ENCODE data around the gene DDX24. TPM values are rescaled to one million over a fixed set of nuclear protein-coding genes. Genes with fewer than 3 reads are reported as not detected.

The DDX24 gene
- total and polyA plus RNA-seq, 2 of the 8 experiments (the other 6 are each of a cell fraction or from before 2014, with no cell fraction given): 89.0 to 201 TPM

DNA sequence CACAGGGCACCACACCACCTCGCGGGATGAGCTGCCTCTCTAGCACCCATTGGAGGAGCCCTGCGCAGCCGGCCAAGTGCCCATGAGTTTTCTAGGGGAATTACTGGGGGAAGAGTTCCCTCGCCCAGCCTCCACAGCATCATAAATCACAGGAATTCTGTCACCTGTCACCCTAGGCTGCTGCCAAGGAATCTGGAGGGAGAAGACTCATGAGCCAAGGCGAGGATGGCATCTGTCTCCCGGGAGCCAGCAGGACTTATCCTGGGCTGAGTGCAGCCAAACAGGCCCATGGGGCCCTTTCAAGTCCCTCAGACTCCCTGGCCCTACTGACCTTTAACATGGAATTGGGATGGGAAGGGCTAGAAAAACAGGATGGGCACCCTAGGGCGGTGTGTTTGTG, 62.7 kb downstream of the DDX24 start:
- Histone ChIP-seq H3K18ac (ENCODE audit: extremely low read depth, low read length) (no peak overlapping the region), H4K91ac (replicated peaks; ENCODE audit: insufficient read length, low read length) (no peak overlapping the region), H2AFZ (ENCODE audit: low read length) (no peak overlapping the region), H2BK20ac (ENCODE audit: low read length) (no peak overlapping the region), H3K4me3 (ENCODE audit: extremely low read depth in 1 of 4, insufficient read depth in 2 of 4, low read depth in 3 of 4, low read length in 4 of 4) (no peak overlapping the region), H2BK5ac (ENCODE audit: low read depth, low read length) (no peak overlapping the region), H2AK5ac (ENCODE audit: low read depth, low read length) (no peak overlapping the region), H3K27me3 (replicated peaks in 1 of 4; ENCODE audit: control insufficient read depth in 3 of 4, extremely low read depth in 1 of 4, insufficient read depth in 3 of 4, low read length in 3 of 4) (no peaks in the 10 kb centered on the region), H3K56ac (replicated peaks; ENCODE audit: insufficient read length, low read depth, low read length) (no peak overlapping the region), H3K36me3 (ENCODE audit: control insufficient read depth in 2 of 4, insufficient read depth in 4 of 4, low read length in 3 of 4) (no peaks in the 10 kb centered on the region; a peak in 1 of 8 replicates), H3K4me2 (ENCODE audit: insufficient read depth in 1 of 2, low read depth in 2 of 2, low read length in 2 of 2) (no peak overlapping the region), H3K27ac (ENCODE audit: low read depth, low read length) (no peak overlapping the region), H2BK15ac (ENCODE audit: low read length) (no peak overlapping the region), H3K9ac (replicated peaks in 1 of 4; ENCODE audit: extremely low read depth in 1 of 4, low read depth in 3 of 4, low read length in 3 of 4) (no peak overlapping the region), H2BK120ac (replicated peaks; ENCODE audit: low read depth, low read length) (no peak overlapping the region), H3K79me1 (ENCODE audit: low read depth, low read length) (no peaks in the 10 kb centered on the region), H4K8ac (ENCODE audit: extremely low read depth, insufficient read depth, low read length) (no peak overlapping the region), H3K23ac (ENCODE audit: insufficient read length) (no peak overlapping the region), H3K4ac (replicated peaks; ENCODE audit: insufficient read length, low read depth, low read length) (no peak overlapping the region), H4K5ac (ENCODE audit: insufficient read length, low read depth, low read length) (no peak overlapping the region), H3K9me3 (ENCODE audit: insufficient read depth in 2 of 2, low read depth in 1 of 2, low read length in 1 of 2) (no peaks in the 10 kb centered on the region), H3K4me1 (replicated peaks in 1 of 4; ENCODE audit: control insufficient read depth in 3 of 4, insufficient read depth in 4 of 4, low read length in 3 of 4) (peaks cover 0 to 18% (median 9%) of the 10 kb centered on the region in 4 experiments; a peak in 4 of 7 replicates), H3K23me2 (ENCODE audit: low read depth, low read length) (no peaks in the 10 kb centered on the region; the same call in 1 of the 2 replicates), H2BK12ac (ENCODE audit: low read depth, low read length) (no peak overlapping the region), H3K14ac (ENCODE audit: insufficient read length) (no peak overlapping the region), H3K79me2 (ENCODE audit: control insufficient read depth in 1 of 2, insufficient read depth in 2 of 2, low read length in 2 of 2) (no peaks in the 10 kb centered on the region), H4K20me1 (replicated peaks in 1 of 2; ENCODE audit: control insufficient read depth in 1 of 2, insufficient read depth in 2 of 2, low read length in 2 of 2) (no peaks in the 10 kb centered on the region)
- DNase-seq (ENCODE audit: low read depth in 1 of 2, low spot score in 2 of 2): no peak
- WGBS, 2 experiments (ENCODE audit: extremely low coverage in 1 of 2, insufficient coverage in 1 of 2, insufficient read length in 1 of 2, insufficient replicate concordance in 2 of 2, low coverage in 1 of 2, low lambda C conversion rate in 2 of 2, missing lambda C conversion rate in 1 of 2): 84% methylated on average over 7 of the region's 8 CpGs; no CpG with 5 or more reads in 1 of the 2 experiments
- POLR2A ChIA-PET (ENCODE audit: partially characterized antibody): interaction anchor here (1.1 to 1.2 kb wide), 2 partner anchors 10 to 77 kb away, joined by 3 to 4 read pairs; no protein-coding TSS in a partner anchor
- CTCF ChIA-PET (ENCODE audit: partially characterized antibody): interaction anchor here (1.2 to 9.7 kb wide), 7 partner anchors 10 to 124 kb away, joined by 3 to 65 read pairs (median 7); no protein-coding TSS in a partner anchor
- FAIRE-seq: no peak
- TF ChIP-seq POU5F1 (IDR thresholded peaks at IDR 0.05; ENCODE audit: low read depth, low read length) (no peak), RAD21 (IDR thresholded peaks at IDR 0.05 in 1 of 2, conservative IDR thresholded peaks at IDR 0.05 in 1 of 2; ENCODE audit: low read depth in 2 of 2, low read length in 2 of 2) (no peak), CBX8 (IDR thresholded peaks at IDR 0.05; ENCODE audit: borderline replicate concordance, low read depth, low read length) (no peak), GABPA (IDR thresholded peaks at IDR 0.05; ENCODE audit: borderline replicate concordance, insufficient read depth, low read length) (no peak), NANOG (IDR thresholded peaks at IDR 0.05; ENCODE audit: insufficient read depth, low read depth, low read length, poor library complexity, severe bottlenecking) (no peak), JUND (IDR thresholded peaks at IDR 0.05; ENCODE audit: low read length) (no peak), CTBP2 (IDR thresholded peaks at IDR 0.05; ENCODE audit: borderline replicate concordance, insufficient read depth, insufficient read length, low read length) (no peak), EP300 (IDR thresholded peaks at IDR 0.05; ENCODE audit: borderline replicate concordance in 1 of 2, low read depth in 2 of 2, low read length in 2 of 2) (no peak), CREB1 (IDR thresholded peaks at IDR 0.05) (no peak), TCF12 (IDR thresholded peaks at IDR 0.05; ENCODE audit: low read depth, low read length) (no peak), ASH2L (IDR thresholded peaks at IDR 0.05; ENCODE audit: low read length) (no peak), SIX5 (IDR thresholded peaks at IDR 0.05; ENCODE audit: low read depth, low read length) (no peak)
- TF ChIP-seq, protein P1, sequence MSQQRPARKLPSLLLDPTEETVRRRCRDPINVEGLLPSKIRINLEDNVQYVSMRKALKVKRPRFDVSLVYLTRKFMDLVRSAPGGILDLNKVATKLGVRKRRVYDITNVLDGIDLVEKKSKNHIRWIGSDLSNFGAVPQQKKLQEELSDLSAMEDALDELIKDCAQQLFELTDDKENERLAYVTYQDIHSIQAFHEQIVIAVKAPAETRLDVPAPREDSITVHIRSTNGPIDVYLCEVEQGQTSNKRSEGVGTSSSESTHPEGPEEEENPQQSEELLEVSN (IDR thresholded peaks at IDR 0.05): no peak
